Measurements from ENCODE around the gene CENPX.
A peak's percentile ranks its signal among the peaks of the same experiment; 100 is the strongest.

Gene CENPX

DNA sequence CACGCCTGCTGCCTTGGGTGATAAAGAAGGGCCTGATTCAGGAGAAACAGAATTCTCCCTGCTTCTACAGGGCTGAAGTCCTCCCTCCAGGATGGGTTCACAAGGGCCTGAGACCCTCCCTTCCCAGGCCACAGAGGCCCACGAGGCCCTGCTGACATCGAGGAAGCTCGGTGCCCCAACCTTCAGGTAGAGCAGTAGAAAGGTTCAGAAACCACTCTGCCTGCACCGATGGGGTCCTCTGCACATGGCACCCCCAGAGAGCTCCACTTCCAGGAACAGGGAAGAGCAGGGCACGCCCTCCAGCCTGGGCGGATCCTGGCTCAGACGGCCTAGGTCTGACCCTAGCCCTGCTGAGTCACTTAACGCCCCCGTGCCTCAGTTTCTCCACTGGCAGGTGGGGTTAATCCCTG lies 773 bp downstream of the CENPX start:
- no peak for DNase-seq

GRCh38 chr17:82021107-82021899 lies 1.4 kb downstream of the CENPX start:
- peak; percentile 29 for DNase-seq

DNA sequence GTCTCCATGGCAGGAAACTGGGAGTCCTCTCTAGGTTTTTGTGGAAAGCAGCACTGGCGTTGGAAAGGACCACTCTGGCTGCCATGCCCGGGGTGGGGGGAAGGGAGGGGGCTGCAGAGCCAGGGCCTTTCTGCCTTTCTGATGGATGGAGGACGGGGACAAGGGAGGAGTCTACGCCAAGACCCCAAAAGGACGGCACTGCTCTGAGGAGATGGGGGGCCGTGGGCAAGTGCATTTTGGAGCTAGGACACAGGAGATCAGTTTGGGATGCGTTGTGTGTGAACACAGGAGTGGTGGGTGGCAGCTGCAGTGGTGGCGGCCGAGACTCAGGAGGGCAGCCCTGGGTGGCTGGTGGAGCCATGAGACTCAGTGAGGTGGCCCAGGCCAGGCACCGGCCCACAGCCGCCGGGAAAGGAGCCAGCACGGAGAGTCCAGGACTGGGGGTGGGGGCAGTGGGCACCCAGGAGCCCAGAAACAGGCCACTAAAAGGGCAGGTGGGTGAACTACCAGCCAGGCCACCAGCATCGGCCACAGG lies 2.0 kb downstream of the CENPX start:
- no peak for DNase-seq

DNA sequence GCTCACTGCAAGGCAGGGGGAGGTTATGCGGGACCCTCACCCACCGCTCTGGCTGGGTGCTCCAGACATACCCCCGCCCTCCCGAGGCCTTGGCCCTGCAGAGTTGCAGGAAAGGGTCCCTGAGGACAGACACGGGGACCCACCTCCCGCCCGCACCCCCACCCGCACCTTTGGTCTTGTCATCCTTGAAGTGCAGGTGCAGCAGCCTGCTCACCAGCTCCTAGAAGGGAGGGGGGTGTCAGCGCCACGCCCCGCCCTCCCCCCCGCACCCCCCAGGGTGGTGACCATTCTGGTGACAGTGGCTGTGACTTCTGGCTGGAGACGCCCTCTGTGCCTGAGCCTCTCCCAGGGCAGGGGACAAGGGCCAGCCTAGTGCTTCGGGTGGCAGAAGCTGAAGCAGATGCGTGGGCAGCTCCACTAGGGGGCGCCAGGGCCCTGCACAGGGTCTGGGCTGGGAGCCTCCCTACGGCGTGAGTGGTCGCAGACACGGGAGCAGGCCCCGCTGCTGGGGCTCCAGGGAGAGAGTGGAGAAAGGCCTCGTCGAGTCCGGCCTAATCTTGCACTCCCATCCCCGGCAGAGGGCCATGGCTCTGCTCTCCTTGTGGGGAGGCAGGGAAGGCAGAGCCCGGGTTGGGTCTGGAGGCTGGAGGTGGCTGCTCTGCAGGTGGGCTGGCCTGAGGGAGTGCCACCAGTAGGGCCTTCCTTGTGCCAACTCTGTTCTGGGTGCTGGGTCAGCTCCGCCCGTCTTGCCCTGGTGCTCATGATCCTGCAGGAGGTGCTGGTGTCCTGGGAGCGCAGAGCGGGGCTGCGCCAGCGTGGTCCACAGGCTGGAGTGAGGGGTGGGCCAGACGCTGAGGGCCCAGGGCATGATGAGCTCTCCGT lies 2.7 kb downstream of the CENPX start:
- DNase-seq, result no peak

DNA sequence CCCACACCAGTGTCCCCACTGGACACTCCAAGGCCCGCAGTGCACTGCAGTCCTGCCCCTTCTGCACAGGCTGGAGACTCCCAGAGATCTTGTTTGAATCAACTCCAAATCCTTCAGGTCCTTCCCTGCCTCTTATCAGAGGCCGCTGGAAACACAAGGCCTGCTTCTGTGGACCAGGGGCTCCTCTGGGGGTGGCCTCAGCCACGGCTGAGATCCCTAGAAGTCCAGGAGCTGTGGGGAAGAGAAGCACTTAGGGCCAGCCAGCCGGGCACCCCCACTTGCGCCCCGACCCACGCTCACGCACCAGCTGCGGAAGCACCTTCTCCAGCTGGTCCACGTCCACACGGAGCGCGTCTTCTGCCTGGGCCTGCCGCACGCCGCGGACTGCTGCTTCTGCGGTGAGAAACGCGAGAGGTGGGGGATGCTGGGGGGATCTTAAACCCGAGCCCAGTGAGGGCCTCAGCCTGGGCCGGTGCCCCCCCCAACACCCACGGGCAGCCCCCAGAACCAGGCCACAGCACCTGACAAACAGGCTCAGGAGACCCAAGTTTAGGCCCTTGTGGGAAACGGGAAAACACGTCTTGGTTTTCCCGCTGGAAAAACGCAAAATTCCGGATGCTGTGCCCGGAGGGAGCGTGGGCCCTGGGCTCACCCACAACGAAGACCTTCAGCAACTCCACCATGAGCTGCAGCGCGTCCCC lies 3.5 kb downstream of the CENPX start:
- DNase-seq, result no peak

GRCh38 chr17:82018152-82018988 lies 4.3 kb downstream of the CENPX start:
- no peak for DNase-seq

GRCh38 chr17:82017612-82018151 lies 5.0 kb downstream of the CENPX start:
- no peak for DNase-seq

DNA sequence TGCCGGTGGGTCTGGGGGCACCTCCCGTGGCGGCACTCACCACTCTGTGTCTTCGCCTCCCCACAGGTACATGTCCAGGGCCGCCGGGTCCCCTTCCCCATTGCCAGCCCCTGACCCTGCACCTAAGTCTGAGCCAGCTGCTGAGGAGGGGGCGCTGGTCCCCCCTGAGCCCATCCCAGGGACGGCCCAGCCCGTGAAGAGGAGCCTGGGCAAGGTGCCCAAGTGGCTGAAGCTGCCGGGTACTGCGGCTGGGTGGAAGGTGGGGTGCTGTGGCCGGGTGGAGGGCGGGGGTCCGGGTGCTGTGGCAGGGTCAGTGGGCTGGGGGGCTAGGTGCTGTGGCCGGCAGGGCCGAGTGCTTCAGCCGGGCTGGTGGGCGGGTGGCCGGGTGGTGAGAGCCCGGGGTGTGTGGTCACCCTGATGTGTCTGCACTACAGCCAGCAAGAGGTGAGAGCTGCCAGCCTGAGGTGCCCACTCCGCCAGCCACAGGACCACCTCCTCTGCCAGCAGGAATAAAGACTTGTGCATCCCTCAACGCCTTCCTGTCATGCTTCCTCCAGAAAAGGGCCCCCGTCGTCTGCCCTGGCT lies 5.7 kb downstream of the CENPX start:
- no peak for DNase-seq

GRCh38 chr17:82016061-82016874 lies 6.4 kb downstream of the CENPX start:
- no peak for DNase-seq

DNA sequence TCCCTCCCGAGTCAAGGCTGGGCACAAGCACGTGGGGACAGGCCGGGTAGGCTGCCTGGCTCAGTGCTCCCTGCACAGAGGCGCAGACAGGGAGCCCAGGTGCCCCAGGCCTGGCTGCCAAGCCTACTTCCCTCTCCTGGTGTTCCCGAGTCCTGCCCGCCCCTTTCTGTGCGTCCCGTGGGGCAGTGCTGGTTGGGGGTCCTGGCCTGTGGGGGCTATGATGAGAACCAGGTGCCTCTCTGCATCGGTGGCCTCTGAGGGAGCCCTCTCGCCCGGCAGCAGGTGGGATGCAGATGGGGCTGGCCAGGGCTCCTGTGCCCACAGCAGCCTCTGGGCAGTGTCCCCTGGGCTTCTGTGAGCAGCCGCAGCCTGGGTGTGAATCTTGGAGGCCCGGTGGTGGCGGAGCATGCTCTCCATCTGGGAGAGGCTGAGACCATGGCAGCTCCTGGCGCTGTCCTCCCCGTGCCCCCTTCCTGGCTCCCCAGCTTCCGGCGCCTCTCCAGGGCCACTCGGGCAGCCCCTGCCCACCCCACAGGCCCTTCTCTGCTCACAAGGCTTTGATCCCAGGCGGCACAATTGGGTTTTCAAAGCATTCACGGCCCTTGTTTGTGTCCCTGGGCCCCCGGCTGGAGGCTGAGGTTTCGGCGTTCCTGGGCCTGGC lies 7.2 kb downstream of the CENPX start:
- DNase-seq, result no peak

GRCh38 chr17:82014971-82015310 lies 7.7 kb downstream of the CENPX start:
- no peak for DNase-seq

DNA sequence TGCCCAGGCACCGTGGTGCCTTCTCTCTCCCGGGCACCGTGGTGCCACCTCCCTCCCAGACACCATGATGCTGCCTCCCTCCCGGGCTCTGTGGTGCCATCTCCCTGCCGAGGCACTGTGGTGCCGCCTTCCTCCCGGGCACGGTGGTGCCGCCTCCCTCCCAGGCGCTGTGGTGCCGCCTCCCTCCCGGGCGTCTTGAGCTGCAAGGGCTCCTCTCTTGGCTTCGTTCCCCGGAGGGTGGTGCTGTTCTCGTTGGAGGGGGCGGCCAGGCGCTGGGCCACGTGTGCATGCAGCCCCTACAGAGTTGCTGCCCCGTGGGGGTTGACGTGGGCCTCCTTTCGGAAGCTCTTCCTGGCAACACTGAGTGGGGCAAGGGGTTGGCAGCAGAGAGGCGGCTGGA lies 8.2 kb downstream of the CENPX start:
- DNase-seq, result no peak

- no peak for DNase-seq
Measured at GRCh38 chr17:82013772-82014321, 8.8 kb downstream of the CENPX start.

- no peak for DNase-seq
Measured at GRCh38 chr17:82013341-82013740, 9.3 kb downstream of the CENPX start.

GRCh38 chr17:82012640-82013295 lies 9.9 kb downstream of the CENPX start:
- no peak for DNase-seq

GRCh38 chr17:82012261-82012639 lies 10.4 kb downstream of the CENPX start:
- no peak for DNase-seq

DNA sequence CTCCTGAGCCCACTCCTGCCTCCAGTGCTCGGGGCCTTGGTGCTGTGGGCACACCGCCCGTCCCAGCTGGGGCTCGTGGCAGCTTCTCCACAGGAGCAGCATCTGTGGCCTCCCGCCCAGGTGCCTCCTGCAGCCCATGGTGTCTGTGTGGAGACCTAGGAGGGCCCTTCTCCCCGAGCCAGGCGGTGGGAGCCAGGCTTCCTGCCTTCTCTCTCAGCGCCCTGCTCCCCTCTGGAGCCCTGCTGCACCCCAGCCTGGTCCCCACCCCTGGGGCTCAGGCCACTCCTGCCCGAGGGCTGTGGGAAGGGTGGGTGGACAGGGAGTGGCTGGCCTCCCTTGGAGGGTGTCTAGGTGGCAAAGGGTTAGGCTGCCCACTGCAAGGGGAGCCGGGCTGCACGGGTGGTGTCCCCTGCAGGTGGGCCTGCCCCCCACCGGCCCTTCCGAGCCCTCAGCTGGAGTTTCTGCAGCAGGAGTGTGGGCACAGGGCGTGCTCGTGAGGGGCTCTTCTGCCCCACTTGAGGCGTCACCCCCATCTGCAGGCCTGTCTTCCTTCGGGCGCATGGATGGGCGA lies 11.0 kb downstream of the CENPX start:
- DNase-seq, result no peak

DNA sequence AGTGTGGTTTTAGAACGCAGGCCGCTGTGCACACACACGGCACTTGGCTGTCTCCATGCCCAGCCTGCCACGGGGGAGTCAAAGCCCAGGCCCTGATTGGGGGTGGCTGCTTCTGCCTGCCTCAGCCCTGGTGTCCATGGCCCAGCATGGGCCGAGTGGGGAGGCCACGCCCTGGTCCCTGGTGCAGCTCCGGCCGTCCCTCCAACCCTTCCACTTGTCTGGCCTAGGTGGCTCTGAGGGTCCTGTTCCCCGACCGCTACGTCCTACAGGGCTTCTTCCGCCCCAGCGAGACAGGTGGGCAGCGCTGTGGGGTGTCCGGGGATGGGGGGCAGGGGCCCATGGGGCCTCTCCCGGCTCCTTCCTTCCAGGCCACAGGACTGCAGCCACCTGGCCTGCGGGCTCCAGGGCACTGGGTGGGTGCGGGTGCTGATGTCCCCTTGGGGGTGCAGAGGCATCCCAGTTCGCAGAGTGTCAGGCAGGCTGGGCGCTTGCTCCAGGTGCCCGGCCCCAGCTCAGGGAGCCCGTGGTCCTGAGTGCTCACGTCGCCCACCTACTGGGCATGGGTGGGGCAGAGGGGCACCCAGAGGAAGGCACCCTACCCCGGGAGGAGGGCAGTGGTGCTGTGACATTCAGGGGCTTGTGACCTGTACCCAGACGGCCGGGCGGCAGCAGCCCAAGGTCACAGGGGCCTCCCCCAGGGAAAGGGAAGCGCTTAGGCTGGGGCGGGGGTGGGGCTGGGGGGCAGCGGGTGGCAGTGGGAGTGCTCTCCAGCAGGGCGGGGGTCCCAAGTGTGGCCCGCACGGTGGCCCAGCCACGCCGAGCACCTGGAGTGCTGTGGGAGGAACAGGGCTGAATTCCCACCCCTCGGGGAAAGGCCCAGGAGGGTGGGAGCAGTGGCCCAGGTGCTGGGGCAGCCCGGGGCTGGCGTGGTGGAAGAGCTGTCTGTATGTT lies 11.8 kb downstream of the CENPX start:
- DNase-seq, result no peak

Data from NCI-H2171 (cell line).